ENCODE measurements around the gene NFAM1.

DNA sequence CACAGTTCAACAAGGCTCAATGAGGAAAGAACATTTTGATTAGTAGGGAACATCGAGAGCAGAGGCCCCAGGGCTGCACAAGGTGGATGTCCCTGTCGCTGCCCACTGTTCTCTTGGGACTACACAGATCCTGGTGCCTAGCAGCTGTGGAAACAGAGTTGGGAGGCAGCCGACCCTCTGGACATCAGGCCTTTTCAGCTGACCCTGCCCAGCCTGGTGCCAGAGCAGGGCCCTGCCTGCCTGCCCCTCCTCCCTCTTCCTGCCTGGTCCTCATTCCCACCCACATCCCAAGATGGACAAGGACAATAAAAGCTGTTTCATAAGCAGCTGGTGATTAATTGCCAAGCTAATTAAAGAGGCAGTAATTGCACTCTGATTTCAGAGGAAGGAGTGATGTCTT, 60.7 kb downstream of the NFAM1 start:
- TF ChIP-seq EZH2 (IDR thresholded peaks at IDR 0.05): no peak
- TF ChIP-seq POLR2AphosphoS5 (IDR thresholded peaks at IDR 0.05; ENCODE audit: borderline replicate concordance, low read depth, low read length): no peak
- no peak for TF ChIP-seq FOXP2 (optimal IDR thresholded peaks at IDR 0.05; ENCODE audit: control extremely low read depth, extremely low read length, insufficient read depth)
